ENCODE measurements around the gene MORN1.
"Not testable (repeated sequence)": the region's sequence is repeated elsewhere in the genome, so short reads cannot be mapped to it uniquely, and the experiment has no call there.

The MORN1 gene

GRCh38 chr1:2304282-2304681 is 87.1 kb downstream of the MORN1 start:
- DNase-seq (ENCODE audit: low spot score), result no peak

- no peak for DNase-seq (ENCODE audit: low spot score)
Observed at GRCh38 chr1:2303781-2304180, 87.6 kb downstream of the MORN1 start.

- no peak for DNase-seq (ENCODE audit: low spot score)
Observed at GRCh38 chr1:2303016-2303775, 88.2 kb downstream of the MORN1 start.

- DNase-seq (ENCODE audit: low spot score), result no peak
Observed at GRCh38 chr1:2302292-2302925, 88.9 kb downstream of the MORN1 start.

GRCh38 chr1:2301607-2302291 is 89.6 kb downstream of the MORN1 start:
- DNase-seq (ENCODE audit: low spot score), result no peak

GRCh38 chr1:2300851-2301606 is 90.3 kb downstream of the MORN1 start:
- DNase-seq (ENCODE audit: low spot score), result peak; percentile 78

- peak; percentile 44 for DNase-seq (ENCODE audit: low spot score)
Observed at GRCh38 chr1:2300004-2300771, 91.2 kb downstream of the MORN1 start.

GRCh38 chr1:2299131-2299627 is 92.2 kb downstream of the MORN1 start:
- no peak for DNase-seq (ENCODE audit: low spot score)

- DNase-seq (ENCODE audit: low spot score), result no peak
Observed at GRCh38 chr1:2298685-2299084, 92.7 kb downstream of the MORN1 start.

- no peak for DNase-seq (ENCODE audit: low spot score)
Observed at GRCh38 chr1:2297246-2298011, 93.9 kb downstream of the MORN1 start.

- DNase-seq (ENCODE audit: low spot score), result no peak
Observed at GRCh38 chr1:2296614-2297013, 94.7 kb downstream of the MORN1 start.

GRCh38 chr1:2296211-2296610 is 95.1 kb downstream of the MORN1 start:
- not testable (repeated sequence) for DNase-seq (ENCODE audit: low spot score)

GRCh38 chr1:2295526-2295925 is 95.8 kb downstream of the MORN1 start:
- no peak for DNase-seq (ENCODE audit: low spot score)

GRCh38 chr1:2294725-2295078 is 96.7 kb downstream of the MORN1 start:
- no peak for DNase-seq (ENCODE audit: low spot score)

- DNase-seq (ENCODE audit: low spot score), result peak; percentile 39
Observed at GRCh38 chr1:2294033-2294724, 97.2 kb downstream of the MORN1 start.

- DNase-seq (ENCODE audit: low spot score), result no peak
Observed at GRCh38 chr1:2292725-2293450, 98.5 kb downstream of the MORN1 start.

- DNase-seq (ENCODE audit: low spot score), result no peak
Observed at GRCh38 chr1:2291577-2291976, 99.8 kb downstream of the MORN1 start.

GRCh38 chr1:2290595-2291510 is 100.5 kb downstream of the MORN1 start:
- DNase-seq (ENCODE audit: low spot score), result peak; percentile 77

Measured in kidney capillary endothelial cell (primary cell).